GM18507 (cell line): ENCODE results near the gene PODNL1.

ENCODE experiments used
- DNase-seq: peaks from one replicate; pipeline ENCODE4 v3.0.0; 2011; ENCODE audit warnings: low read depth; ENCODE audit not compliant: insufficient read length; ENCODE audit errors: extremely low spot score
- FAIRE-seq: peaks from 2 replicates; lab custom pipeline; 2011; peaks lifted over from hg19 to GRCh38; lab: Jason Lieb, UNC

PODNL1 gene, protein sequence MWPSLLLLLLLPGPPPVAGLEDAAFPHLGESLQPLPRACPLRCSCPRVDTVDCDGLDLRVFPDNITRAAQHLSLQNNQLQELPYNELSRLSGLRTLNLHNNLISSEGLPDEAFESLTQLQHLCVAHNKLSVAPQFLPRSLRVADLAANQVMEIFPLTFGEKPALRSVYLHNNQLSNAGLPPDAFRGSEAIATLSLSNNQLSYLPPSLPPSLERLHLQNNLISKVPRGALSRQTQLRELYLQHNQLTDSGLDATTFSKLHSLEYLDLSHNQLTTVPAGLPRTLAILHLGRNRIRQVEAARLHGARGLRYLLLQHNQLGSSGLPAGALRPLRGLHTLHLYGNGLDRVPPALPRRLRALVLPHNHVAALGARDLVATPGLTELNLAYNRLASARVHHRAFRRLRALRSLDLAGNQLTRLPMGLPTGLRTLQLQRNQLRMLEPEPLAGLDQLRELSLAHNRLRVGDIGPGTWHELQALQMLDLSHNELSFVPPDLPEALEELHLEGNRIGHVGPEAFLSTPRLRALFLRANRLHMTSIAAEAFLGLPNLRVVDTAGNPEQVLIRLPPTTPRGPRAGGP

DNA sequence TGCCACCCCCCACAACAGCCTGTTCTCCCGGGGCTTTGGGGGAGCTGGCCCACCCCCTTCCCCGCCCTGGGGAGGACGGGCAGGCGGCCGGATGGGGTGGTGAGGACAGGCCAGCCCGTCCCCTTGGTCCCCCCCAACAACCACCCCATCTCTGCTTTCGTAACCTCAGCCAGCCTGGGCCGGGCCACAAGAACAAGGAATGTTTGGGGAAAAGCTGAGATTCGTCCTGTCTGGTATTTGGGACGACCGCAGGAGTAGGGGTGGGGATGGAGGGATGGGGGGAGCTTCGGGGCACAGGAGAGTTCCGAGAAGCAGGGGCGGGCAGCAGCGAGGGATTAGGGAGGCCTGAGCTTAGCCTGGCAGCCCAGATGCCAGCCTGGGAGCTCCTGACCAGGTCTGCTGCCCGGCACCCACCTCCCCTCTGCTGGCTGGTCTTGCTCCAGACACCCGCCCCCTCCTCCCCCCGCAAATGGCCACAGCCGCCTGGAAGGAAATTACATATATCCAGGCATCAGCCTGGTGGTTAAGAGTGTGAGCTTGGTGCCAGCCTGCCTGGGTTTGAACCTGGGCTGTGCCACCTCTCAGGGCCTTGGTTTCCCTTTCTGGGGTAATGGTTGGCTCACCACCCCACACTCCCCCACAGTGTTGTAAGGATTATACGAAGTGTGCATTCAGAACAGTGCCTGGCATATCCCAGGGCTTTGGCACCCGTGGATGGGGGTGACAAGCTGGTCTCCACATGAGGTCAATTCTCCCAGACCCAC lies at the start of gene PODNL1:
TSS of gene PODNL1 (minus strand) at position 117 of the 764 bp plus-strand sequence. CDS start 236 bp downstream, outside the sequence.
- DNase-seq, result no peak
- no peak for FAIRE-seq

DNA sequence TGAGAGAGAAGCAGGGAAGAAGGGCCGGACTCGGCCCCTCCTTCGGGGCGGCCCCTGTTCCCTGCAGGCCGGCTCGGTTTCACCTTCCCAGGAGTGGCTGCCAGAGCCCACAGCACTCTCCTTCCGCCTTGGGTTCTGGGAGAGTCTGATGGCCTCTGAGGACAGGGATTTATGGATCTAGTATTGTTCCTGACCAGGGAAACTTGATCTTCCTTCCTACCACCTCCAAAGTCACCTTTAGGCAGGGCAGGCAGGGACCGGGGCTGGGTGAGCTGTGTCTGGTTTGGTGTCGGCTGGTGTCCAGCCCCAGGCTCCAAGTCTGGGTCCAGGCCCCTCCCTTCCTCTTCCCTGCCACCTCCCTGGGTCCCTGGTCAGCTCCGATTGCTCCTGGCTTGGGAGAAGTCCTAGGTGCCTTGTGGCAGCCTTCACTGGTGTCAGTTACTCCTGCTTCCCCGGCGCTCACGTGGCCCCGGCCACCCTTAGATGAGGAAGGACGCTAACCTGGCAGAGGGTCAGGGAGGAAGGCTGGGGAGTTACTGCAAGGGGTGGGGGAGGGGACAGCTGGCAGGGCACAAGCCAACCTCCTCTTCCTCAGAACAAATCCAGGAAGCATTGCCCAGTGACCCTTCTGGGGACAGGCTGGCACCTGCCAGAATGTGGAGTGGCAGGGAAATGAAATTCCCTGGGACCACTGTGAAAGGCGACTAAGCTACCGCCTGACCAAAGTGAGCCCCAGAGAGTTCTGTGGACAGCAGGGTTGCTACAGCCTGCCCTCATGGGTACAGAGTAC lies 49.1 kb upstream of the PODNL1 start:
- DNase-seq, result no peak
- no peak for FAIRE-seq

DNA sequence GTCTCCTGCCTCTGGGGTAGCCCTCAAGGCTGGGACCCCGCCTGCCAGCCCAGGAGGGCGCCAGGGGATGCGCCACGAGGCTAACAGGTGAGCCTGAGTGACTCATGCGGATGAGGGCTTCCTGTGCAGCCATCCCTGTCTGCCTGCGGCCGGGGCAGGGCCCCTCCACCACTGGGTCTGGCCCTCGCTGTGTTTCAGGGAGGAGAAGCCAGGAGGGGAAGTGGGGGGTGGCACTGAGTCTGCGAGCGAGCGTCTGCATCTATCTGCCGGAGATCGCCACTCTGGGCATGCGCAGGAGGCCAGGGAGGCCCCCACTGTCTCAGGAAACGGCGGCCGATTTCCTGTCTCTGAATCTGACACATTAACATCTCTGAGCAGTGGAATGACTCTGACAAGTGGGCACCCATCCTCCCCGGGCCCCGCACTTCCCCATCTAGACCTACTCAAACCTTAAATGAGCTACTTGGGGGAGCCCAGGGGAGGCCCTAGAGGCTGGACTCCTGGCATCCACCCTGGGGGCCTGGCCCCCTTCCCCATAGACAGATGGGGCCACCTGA lies 48.2 kb upstream of the PODNL1 start:
- FAIRE-seq (peak; percentile 98), DNase-seq (peak; percentile 97)

DNA sequence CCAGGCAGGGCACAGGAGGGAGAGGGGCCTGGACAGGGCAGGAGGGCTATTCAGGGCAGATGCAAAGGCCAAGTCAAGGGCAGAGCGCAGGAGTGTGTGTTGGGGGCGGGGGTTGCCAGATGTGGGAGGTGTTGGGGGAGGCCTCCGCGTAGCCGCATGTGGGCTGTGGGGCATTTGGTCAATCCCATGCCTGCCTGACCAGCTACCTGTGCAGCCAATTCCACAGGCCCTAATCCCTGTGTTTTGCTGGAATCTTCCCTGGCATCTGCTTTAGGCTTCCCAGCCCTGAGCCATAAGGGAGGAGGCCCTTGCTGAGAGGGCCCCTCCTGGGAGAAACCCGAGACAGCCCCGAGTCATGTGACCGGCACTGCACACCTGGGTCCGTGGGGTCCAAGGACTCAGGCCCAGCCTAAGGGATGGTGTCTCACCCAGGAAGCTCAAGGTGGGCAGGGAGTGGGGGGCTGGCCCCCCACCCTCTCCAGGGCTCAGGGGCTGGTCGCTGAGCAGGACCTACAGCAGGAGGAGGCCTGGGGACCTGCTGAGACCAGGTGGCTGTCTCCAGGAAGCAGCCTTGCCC lies 47.6 kb upstream of the PODNL1 start:
- DNase-seq, result no peak
- no peak for FAIRE-seq

DNA sequence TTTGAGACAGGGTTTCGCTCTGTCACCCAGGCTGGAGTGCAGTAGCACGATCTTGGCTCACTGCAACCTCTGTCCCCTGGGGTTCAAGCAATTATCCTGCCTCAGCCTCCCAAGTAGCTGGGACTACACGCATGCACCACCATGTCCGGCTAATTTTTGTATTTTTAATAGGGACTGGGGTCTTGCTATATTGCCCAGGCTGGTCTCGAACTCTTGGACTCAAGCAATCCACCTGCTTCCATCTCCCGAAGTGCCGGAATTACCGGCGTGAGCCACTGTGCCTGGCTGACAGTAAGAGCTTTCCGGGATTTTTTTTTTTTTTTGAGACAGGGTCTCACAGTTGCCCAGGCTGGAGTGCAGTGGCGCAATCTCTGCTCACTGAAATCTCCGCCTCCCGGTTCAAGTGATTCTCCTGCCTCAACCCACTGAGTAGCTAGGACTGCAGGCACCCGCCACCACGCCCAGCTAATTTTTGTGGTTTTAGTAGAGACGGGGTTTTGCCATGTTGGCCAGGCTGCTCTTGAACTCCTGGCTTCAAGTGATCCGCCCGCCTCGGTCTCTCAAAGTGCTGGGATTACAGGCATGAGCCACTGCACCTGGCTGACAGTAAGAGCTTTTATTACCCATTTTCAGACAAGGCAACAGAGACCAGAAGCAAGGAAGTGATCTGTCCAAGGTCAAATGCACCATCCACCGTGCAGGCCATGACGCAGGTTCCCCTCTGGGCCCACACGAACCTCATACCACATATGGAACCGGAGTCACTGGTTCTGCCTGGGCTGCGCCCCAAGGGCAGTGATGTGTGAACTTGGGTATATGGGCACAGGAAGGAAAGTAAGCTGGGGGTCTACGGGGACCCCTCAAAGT lies 46.9 kb upstream of the PODNL1 start:
- peak; percentile 64 for FAIRE-seq
- no peak for DNase-seq

DNA sequence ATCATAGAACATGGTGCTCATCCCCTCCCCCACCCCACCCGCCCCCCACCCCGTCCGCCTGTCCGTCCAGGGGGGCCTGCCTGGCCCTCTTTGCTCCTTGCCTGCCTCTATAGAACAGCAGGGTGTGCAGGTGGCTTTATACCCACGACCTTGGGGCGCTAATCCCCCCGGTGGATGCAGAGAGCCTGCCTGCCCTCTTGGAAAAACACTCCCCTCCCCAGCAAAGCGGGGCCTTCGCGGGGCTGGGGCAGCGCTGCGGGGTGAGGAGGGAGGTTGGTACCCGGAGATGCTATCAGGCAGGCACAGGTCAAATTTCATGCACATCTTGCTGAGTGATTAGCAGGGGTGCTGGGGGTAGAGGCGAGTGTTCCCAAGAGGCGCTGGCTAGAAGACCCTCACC lies 46.0 kb upstream of the PODNL1 start:
- no peak for DNase-seq
- FAIRE-seq, result no peak

DNA sequence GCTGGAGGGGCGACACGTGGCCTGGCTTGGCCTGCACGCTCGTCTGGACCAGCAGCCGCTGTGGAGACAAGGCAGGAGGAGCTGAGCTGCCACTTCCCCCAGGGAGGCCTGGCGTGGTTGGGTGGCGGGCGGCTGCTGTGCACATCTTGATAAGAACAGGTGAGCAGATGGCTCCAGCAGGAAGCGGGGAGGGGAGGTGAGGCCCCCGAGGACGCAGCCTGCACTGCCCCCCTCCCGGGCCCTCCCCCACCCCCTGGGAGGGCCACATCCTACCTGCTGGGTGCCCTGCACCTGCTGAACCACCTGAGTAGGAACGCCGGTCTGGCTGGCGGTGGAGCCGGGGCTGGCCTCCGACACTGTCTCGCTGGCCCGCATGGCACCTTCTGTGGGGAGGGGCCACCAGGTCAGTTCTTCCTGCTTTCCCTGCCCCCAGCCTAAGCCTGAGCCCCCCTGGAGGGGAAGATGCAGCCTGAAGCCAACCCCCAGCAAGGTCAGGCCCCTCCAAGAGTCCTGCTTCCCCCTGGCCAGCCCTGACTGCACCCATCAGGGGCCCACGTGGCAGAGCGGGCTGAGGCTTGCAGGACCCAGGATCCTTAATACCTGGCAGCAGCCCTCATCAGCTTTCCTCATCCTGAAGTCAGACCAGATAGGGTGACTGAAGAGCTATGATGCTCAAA lies 45.1 kb upstream of the PODNL1 start:
- DNase-seq (no peak), FAIRE-seq (no peak)

DNA sequence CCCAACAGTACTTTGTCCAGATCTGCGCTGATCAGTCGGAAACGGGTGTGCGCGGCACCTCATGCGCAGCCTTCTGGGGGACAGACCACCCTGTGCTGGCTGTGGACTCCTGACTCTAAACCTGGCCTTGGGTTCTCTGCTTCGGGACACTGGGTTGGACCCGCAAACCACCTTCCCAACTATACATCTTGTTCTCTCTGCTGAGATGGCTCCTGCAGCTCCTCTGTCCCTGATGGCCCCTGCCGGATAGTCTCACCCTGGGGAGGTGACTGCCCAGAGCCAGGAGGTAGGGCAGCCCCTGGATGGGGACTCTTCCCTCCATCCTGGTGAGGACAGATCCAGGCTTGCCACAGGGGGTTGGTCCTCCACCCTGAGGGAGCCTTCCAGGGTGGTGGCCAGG lies 44.6 kb upstream of the PODNL1 start:
- FAIRE-seq (no peak), DNase-seq (no peak)

DNA sequence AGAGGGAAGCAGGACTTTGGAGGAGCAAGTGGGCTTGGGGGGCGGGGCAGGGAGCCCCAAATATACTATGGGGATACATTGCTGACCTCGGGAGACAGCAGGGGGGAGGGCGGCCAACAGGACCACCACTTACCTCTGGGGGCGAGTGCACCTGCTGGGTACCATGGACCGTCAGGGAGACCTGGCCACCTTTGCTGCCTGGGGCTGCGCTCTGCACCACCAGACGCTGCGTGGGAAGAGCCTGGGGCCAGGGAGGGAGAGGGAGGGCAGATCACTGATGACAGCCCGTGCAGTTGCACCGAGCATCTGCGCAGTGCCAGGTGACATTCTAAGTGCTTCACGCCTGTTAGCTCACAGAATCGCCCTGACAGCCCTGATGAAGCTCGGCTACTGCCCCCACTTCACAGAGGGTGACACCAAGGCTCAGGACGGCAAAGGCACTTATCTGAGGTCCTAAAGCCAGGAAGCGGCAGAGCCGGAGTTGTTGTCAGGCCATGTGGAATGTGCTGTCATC lies 43.8 kb upstream of the PODNL1 start:
- no peak for FAIRE-seq

DNA sequence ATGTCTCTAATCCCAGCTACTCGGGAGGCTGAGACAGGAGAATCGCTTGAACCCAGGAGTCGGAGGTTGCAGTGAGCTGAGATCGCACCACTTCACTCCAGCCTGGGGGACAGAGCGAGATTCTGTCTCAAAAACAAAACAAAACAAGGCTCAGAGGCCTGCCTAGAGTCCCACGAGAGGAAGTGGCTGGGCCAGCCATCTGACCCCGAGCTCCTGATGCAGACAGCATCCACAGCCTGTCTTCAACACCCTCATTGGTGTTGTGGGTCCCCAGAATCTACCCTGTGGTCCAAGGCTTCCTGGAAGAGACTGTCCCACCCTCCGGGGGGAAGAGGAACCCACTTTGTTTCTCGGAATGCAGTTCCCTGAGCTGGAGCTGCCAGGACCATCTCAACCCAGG lies 43.2 kb upstream of the PODNL1 start:
- FAIRE-seq, result no peak
- DNase-seq, result no peak

More for the DNA sequence above, 43.8 kb upstream of the PODNL1 start:
- DNase-seq, result no peak

DNA sequence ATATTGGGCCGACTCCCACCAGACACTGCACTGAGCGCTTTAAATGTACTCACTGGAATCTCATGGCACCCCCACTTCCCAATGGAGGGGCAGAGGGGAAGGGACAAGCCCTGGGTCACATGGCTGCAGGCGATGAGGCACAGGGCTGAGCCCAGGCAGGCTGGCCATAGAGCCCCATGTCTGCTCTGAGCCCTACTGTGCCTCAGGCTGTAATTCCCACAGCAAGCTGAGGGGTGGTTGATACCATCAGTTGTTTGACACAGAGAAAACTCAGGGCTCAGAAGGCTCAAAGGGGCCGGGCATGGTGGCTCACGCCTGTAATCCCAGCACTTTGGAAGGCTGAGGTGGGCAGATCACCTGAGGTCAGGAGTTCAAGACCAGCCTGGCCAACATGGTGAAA lies 42.8 kb upstream of the PODNL1 start:
- no peak for DNase-seq
- no peak for FAIRE-seq

DNA sequence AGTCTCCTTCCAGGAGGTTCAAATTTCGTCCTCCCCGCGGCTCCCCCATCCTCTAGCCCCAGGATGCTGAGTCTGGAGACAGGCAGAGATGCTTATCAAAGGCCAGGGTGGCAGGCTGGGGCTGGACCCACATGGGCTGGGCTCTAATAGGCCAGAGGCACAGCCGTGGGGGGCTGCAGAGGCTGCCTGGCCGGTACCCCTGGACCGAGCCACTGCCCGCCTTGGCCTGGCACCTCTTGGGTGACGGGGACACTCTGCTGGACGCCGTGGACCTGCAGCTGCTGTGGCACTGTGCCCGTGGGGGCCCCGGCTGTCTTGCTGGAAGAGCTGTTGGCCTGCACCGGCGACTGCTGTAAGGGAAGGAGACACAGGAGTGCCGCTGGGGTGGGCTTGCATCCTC lies 42.1 kb upstream of the PODNL1 start:
- no peak for DNase-seq
- FAIRE-seq, result no peak

DNA sequence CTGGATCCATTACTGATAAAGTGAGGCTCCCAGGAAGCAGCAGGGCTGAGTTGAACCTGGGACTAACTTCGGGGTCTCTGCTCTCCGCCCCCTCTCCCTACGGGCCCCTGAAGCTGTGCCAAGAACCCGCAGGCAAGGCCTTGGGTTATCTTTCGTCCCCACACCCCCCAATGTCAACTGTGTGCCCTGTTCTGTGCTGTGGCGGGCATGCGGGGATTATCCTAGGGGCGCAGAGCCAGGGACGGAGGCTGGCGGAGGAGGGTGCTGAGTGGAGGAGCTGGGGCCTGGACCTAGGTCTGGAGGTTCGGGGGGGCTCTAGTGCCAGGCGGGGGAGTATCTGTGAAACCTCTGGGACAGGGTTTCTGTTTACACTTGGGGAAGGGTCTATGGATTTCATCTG lies 41.5 kb upstream of the PODNL1 start:
- FAIRE-seq (no peak), DNase-seq (no peak)

DNA sequence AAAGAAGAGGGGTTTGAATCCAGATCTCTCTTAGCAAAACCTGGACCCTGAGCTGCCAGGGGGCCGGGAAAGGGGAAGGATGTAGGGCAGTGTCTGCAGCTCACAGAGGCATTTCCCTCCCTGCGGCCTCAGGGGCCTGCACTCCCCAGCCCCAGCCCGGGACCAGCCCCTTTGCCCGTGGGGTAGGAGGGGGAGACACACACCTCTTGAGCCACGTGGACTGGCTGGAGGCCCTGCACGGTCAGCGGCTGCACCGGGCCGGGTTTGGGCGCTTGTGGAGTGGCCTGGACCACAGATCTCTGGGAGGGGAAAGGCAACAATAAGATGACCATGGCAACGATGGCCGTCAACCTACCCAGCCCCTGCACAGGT lies 41.0 kb upstream of the PODNL1 start:
- DNase-seq (no peak), FAIRE-seq (no peak)

DNA sequence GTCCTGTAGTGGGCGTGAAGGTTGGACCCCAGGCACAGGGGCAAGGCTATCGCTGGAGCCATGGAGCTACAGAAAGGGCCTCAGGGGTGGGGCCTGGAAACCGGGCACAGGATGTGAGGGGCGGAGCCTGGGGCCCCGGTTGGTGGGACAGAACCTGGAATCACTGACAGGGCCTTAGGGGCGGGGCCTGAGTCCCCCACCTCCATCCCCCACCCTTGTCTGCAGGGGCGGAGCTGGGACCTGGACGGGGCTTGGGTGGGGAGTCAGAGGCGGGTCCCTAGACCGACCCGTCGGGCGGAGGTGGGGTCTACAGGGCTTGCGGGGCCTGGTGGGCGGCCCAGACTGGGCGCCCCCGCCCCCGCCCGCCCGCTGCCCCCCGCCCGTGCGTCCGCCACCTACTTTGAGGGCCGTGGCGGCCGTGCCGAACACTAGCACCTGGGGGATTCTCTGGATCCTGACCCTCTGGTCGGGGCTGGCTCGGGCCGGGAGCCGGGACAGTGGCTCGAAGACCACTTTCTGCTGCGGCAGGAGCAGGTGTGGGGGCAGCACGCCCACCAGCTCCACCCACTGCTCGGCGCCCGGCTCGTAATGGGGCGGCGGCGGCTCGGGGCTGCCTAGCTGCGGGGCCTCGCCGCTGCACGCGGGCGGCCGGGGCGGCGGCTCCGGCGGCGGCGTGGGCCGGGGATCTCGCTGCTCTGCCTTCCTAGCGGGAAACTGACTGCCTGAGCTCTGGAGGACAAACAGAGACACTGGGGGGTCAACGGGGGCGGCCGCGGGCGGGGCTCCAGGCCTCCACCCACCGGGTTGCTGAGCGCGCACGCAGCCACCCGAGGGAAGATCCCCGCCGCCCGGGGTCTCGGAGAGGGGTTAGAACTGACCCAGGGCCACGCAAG lies 40.4 kb upstream of the PODNL1 start:
- FAIRE-seq (no peak), DNase-seq (no peak)

DNA sequence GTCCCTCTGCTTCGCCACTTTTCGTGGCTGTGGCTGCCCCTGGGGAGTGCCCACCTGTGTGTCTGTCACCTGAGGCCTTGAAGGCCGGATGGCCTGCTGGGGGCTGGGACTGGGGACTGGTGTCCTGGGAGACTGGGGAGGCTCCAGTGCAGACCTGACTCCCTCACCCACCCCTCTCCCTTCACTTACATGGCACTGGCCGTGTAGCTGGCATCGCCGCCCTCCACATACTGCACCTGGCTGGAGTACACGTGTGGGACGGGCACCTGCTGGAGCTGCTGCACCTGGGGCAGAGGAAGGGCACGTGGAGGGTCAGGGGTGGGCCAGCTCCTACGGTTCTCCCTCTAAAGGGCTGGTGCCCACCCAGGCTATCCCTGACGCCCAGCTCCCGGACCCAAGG lies 39.6 kb upstream of the PODNL1 start:
- FAIRE-seq (no peak), DNase-seq (no peak)

DNA sequence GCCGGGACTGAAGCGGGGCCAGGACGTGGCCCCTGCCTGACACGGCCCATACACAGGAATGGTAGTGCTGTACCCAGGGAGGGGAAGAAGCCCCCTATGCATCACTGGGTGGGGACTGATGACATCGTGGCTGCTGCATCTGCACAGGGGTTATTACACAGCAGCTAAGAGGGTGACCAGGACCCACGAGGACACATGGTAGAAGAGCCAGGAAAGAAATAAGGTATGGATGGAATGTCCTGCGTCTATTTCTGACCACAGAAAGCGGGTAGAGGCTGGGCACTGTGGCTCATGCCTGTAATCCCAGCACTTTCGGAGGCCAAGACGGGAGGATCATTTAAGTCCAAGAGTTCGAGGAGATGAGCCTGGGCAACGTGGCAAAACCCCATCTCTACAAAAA lies 38.2 kb upstream of the PODNL1 start:
- FAIRE-seq (no peak), DNase-seq (no peak)
